HG03432 (cell line): ENCODE results near the gene ERMAP.

Experiments
- ATAC-seq: cut with Tn5 transposase; IDR thresholded peaks from one replicate; pipeline ENCODE4 v1.9.1; 2021; ENCODE audit warnings: mild to moderate bottlenecking, moderate library complexity; ENCODE audit not compliant: unreplicated experiment

Gene ERMAP, protein sequence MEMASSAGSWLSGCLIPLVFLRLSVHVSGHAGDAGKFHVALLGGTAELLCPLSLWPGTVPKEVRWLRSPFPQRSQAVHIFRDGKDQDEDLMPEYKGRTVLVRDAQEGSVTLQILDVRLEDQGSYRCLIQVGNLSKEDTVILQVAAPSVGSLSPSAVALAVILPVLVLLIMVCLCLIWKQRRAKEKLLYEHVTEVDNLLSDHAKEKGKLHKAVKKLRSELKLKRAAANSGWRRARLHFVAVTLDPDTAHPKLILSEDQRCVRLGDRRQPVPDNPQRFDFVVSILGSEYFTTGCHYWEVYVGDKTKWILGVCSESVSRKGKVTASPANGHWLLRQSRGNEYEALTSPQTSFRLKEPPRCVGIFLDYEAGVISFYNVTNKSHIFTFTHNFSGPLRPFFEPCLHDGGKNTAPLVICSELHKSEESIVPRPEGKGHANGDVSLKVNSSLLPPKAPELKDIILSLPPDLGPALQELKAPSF

DNA sequence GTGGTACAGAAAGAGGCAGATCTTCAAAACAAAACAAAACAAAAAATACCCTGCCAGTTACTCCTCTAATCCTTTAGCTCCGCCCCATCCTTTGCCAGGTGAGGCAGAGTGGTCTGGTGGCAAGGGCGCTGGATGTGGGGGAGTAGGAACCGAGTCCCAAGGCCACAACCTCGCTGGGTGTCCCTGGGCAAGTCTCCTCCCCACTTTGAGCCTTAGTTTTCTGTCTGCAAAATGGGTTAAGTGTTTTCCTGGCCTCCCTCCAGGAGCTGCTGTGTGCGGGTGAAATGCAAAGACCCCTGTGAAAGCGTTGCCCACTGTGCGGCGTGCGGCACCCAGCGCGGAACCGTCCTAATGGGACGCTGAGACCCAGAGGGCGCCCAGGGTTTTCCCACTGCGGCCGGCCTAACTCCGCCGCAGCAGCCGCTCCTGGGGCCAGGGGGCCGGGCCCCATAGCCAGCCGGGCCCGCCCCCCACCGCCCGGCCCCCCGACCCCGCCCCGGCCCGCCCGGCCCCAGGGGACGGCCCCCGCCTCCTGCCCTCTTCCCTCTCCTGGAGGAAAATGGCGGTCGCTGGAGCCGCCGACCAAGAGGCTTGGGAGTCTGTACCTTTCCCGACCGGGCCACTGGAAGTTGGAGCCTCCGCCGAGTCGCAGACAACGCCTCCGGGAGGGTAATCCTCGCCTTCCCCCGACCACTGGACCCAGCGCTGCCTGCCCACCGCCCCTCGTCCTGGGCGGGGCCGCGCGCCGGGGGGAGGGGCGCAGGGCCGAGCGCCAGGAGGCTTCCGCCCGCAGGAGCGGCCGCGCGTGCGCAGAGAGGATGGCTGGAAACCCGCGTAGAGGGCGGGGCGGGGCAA, at the start of gene ERMAP, which contains the start of gene SVBP:
ERMAP (plus strand) TSS at position 538 of the 855 bp plus-strand sequence. CDS start 13,327 bp downstream, outside the sequence.
SVBP (minus strand) TSS at position 813 of the 855 bp plus-strand sequence. CDS start 853 bp downstream, outside the sequence.
- peak; percentile 87 for ATAC-seq

DNA sequence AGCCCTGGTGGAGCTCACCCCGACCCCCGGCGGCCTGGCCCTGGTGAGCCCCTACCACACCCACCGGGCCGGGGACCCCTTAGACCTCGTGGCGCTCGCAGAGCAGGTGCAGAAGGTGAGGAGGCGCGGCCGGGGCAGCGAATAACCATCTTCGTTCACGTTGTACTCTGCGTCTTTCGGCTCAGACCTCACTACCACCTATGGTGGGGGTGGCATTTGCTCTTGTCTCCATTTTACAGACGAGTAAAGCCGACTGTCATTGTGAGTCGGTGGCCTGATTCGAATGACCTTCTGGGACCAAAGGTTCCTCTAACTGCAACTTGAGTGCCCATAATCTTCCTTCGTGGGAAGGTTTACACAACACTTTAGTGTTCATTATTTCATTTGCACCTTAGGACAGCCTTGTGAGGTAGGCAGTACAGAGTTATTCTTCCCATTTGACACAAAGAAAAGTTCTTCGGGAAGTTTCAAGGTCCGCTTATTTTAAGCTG, 49.4 kb upstream of the ERMAP start:
- ATAC-seq = peak; percentile 18

DNA sequence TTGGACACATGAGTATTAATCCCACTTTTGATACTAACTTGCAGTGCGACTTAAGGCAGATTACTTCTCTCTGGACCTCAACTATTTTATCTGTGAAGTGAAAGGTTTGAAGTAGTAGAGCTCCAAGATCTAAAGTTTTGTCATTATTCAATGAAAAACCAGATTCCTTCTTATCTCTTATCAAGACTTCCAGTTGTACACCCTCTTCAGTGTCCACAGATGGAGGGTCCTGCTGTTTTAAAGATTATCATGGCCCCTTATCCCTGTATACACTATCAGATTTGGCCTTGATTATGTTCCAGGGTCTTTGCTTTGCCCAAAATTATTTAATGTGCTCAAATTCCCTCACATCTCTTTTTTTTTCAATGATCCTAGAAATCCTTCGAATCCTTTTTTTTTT, 48.8 kb upstream of the ERMAP start:
- ATAC-seq = no peak

DNA sequence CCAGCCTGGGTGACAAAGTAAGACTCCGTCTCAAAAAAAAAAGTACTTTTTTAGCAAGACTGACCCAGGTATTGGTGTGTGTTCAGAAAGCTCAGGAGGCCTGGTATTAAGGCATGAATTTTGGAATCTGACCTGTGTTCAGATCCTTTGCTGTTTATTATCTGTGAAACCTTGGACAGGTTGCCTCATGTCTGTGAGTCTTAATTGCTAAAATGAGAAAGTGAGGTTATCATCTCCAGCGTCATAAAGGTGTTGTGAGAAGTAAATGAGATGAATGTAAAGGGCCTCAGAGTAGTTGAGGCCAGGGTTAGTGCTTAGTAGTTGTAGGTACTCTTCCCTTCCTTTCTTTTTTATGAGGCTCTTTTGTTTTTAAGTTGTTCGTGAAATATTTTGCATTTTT, 47.1 kb upstream of the ERMAP start:
- ATAC-seq = no peak

DNA sequence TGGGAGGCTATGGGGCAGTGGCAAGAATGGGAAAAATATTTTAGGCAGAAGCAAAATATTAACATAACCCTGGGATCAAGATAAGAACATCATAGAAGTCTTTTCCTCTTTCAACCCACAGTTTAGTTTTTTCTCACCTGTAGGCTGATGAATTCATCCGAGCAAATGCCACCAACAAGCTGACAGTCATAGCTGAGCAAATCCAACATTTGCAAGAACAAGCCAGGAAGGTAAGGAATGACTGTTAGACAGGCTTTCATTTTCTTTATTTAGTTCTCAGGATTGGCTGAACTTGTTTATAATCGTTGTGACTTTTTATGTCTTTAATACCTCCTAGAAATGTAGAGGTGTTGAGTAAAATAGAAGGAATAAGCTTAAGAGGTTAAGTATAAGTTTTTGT, 43.5 kb upstream of the ERMAP start:
- no peak for ATAC-seq

DNA sequence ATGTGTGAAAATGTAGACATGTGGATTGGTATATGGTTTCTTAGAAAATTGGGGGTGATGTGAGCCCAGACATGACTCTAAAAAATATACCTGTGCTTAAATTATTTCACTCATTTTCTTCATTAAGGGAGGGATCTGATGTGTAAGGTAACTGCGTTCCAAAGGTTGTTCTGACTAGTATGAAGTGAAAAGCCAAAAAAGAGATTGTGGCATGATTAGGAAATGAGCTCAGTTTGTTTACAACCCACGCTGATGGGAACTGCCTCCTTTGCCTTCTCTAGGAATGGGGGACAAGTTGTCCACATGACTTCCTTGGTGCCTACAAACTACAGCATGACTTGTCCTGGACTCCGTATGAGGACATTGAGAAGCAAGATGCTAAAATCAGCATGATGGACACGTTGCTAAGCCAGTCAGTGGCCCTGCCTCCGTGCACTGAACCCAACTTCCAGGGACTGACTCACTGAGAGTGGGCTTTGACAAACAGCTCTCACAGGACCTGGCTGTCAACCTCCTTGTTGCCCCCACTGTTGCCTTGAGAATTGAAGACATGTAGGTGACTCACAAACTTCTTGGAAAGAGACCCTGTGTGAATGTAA, 41.9 kb upstream of the ERMAP start:
- no peak for ATAC-seq

GRCh38 chr1:42776502-42776901, 40.4 kb upstream of the ERMAP start:
- no peak for ATAC-seq

DNA sequence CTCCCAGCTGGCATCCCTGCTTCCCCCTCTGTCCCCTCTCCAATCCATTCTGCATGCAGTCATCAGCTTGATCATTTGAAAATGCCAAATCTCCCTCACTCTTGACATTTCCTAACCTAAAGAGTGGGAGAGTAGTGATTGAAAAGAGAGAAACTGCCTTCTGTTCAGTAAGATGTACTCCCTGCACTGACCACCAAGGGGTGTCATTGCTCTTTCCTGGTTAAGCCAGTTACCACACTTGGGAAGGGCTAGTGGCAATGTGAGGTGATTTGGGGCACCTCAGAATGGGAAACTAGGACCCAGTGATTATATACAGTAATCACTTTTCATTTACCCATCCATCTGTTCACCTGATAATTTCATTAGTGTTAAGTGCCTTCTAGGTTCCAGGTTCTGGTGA, 39.1 kb upstream of the ERMAP start:
- ATAC-seq = no peak

- ATAC-seq = no peak
Measured at GRCh38 chr1:42779725-42780124, 37.2 kb upstream of the ERMAP start.

GRCh38 chr1:42780176-42780575, 36.7 kb upstream of the ERMAP start:
- no peak for ATAC-seq

DNA sequence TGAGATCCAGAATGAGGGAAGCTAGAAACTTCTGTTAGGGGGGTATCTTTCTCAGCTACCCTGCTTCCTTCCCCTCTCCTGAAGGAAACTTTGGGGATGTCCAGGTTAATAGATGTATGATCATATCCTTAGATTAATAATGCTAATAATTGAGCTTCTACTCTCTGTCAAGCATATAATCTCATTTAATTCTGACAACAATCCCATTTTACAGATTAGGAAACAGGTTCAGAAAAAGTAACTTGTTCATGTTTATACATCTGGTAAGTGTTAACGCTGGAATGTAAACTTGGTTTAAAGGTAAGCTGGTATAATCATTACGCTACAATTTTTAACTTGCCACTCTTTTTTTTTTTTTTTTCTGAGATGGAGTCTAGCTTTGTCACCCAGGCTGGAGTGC, 33.8 kb upstream of the ERMAP start:
- ATAC-seq = no peak

- ATAC-seq = no peak
Measured at GRCh38 chr1:42784547-42784945, 32.4 kb upstream of the ERMAP start.

DNA sequence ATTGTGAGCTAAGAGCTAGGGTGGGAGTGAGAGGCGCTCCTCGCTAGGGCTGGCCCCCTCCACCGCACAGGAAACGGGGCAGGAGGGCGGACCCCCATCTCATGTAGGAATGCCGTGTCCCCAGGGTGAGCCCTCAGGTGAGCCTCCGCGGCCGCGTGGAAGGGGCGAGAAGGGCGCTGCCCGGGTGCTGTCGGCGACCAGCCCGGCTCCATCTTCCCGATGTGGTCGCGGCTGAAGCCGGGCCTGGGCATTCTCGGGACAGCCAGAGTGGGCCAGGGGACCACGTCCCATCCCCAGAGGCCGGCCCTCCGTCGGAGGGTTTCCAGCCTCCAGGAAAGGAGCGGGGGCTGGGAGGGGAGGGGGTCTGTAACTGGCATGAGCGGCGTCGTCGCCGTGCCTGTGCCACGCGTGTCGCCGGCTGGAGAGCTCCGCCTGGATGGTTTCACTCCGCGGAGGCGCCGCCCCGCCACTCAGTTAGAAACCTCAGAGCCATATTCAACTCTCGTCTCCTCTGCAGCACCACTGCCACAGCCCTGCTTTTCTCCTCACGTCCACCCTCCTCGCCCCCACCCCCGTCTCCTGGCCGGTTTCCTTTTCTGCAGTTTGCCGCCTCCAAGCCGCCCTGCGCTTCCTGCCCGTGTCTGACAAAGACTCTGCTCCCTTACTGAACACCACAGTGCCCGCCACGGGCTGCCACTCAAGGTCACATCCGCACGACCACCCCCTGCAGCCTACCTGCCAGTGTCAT, 31.8 kb upstream of the ERMAP start, which contains the start of gene TMEM269:
TMEM269 (plus strand) TSS at position 46 of the 748 bp plus-strand sequence. CDS start 4,903 bp downstream, outside the sequence.
- no peak for ATAC-seq

DNA sequence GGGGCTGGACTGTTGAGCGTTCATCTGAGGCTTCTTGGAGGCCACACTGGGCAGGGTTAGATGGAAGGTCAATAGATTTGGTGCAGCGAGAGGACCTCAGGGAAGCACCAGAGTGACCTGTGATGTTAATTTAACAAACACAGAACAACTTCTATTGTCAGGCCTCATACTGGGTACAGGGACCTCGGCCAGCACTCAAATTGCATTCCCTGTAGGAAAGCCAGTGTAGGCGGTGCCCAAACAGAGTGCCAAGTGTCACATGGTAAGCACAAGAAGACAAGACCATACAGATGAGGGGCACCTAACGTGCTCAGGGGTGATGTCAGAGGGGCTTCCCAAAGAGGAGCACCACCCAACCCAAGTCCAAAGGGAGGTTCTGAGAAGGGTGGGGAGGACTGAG, 30.8 kb upstream of the ERMAP start:
- ATAC-seq = no peak

GRCh38 chr1:42788021-42788420, 28.9 kb upstream of the ERMAP start:
- ATAC-seq = no peak

DNA sequence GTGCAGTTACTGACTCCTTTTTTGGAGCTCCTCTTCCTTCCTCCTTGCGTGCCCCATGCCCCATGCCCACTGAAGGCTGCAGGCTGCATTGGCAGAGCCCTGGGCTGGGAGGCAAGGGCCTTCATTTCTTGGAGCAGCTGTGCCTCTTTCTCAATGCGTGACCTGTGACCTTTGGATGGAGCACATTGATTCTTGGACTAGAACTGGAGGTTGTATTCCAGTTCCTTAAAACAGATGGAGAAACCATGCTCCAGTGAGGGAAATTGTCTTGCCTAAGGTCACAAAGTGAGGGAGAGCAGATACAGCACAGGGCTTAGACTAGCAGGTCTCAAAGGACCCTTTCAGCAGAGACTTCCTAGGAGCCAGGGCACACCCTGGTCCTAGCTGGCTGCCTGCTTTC, 23.1 kb upstream of the ERMAP start:
- ATAC-seq = no peak

GRCh38 chr1:42797414-42797813, 19.5 kb upstream of the ERMAP start:
- ATAC-seq = no peak

DNA sequence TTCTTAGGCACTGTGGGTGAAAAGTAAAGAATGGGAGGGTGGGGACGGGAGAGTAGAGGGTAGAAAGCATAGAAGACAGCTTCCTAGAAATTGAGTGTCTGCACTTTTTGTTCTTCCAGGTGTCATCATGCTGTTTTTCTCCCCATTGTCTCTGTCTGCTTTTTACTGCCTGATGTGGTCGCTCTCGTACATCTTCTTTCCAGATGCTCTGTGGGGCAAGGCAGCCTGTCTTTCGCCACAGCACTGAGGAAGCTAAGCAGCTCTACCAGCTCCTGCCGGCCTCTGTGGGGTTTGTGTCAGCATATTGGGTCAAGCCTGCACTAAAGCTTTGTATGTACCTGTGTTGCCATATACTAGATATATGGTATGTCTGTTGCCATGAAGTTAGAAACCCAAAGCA, 18.9 kb upstream of the ERMAP start:
- no peak for ATAC-seq

DNA sequence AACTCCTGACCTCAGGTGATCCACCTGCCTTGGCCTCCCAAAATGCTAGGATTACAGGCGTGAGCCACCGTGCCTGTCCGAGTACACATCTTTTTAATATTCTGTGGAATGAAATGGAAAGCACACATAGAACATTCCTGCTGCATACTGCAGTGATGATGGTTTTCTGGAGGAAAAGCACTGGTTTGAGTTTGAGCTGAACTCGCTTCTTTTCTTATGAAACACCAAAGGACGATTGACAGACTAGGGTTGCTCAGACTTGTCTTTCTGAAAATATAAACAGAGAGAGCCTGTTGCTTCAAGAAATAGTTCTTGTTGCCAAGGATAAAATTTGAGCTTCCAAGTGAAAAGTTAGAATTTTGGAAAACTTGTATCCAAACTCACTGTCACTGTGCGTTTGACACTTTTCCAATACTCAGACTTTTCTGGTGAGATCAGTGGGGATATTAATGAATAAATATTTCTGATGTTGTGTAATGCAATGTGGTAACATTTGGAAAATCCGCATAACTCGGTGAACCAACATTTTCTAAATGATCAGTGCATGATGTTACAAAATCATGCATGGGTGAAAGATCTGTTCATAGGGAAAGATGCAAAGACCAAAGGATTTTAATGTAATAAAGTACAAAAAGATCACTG, 15.0 kb upstream of the ERMAP start:
- no peak for ATAC-seq

DNA sequence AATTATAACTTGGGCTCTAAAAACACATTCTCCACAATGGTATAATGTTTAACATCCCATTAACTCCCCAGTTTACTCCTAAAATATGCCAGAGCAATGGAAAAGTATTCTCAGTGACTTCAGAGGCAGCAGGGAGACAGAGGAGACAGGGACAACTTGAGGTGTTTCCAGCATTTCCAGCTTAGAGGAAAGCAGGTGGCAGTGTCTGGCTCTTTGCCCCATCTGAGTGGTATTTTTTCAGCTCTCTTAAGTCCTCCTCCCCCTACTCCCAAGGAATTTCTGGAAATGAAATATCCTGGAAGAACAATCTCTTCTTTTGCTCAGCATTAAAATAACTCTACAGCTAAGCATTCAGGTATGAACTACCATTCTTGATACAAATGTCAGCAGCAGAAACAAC, 10.8 kb upstream of the ERMAP start:
- no peak for ATAC-seq
